ENCODE measurements around the gene OR10A4.
"Not testable (repeated sequence)": the region's sequence is repeated elsewhere in the genome, so short reads cannot be mapped to it uniquely, and the experiment has no call there.

Gene OR10A4

DNA sequence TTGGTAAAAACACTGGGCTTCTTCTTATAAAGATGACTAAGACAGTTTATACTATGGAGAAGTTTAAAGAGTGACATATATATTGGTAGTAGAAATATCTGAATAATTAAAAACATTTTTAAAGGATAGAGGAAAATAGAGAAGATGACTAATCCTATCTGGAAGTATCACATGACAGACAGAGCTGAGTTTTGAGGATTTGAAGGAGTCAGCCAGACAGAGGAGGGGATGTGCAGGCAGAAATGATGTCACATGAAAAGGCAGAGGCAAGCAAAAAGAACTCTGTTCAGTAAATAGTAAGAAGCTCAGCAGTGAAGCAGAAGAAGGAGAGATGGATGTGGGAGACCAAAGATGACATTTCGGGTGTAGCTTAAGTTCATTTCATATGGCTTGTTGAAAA, 12.0 kb upstream of the OR10A4 start:
- Mint-ChIP-seq H3K4me3 (no peak overlapping the region), H3K9me3 (peaks cover 6% of the 10 kb centered on the region), H3K4me1 (no peaks in the 10 kb centered on the region), H3K36me3 (ENCODE audit: insufficient read depth) (no peaks in the 10 kb centered on the region), H3K27me3 (peaks cover 18% of the 10 kb centered on the region), H3K27ac (ENCODE audit: low read depth) (no peak overlapping the region)
- DNase-seq (ENCODE audit: low spot score in 2 of 2) = no peak
- ATAC-seq (replicated peaks; ENCODE audit: extremely low read depth, poor library complexity, severe bottlenecking) = no peak

DNA sequence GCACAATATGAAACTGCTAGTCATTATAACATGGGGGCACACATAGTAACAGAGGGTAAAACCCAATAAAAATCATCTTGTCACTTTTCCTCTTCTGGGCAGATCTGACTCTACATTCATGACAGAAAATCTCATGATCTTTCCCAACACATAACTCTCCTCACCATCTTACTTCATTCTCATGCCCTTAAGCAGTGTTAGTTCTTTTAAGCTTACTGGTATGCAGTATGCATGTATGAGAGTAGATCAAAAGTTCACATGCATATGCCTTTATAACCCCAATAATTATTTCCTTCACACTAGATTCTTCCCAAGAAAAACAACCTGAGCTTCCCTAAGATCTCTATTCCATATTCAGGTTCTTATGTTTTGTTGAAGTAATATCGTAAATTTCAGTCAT, 5.1 kb upstream of the OR10A4 start:
- no peak for ATAC-seq (replicated peaks; ENCODE audit: extremely low read depth, poor library complexity, severe bottlenecking)
- no peak overlapping the region for H3K4me3 Mint-ChIP-seq
- DNase-seq (ENCODE audit: low spot score in 2 of 2) = no peak
- no peaks in the 10 kb centered on the region for H3K36me3 Mint-ChIP-seq (ENCODE audit: insufficient read depth)
- H3K9me3 Mint-ChIP-seq = no peaks in the 10 kb centered on the region
- no peak overlapping the region for H3K27ac Mint-ChIP-seq (ENCODE audit: low read depth)
- H3K27me3 Mint-ChIP-seq = peaks cover 43% of the 10 kb centered on the region
- H3K4me1 Mint-ChIP-seq = no peaks in the 10 kb centered on the region

DNA sequence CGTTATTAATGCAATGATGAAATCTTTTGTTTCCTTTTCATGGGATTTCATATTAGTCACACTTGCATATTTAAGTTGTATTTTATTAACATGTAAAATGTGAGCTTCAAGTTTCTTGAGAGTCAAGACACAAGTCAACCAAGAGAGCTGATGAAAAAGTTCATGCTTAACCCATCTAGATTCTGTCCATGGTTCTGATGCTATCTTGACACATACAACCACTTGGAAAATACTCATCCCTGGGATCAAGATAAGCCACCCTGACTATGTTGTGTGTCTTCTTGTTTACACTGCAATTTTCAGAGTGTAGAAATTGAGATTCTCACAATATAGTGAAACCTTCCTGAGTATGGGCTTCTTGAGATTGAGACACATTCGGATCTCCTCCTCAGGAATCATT, 664 bp upstream of the OR10A4 start:
- Mint-ChIP-seq H3K4me1 (no peaks in the 10 kb centered on the region), H3K4me3 (no peak overlapping the region), H3K36me3 (ENCODE audit: insufficient read depth) (no peaks in the 10 kb centered on the region), H3K27me3 (peaks cover 40% of the 10 kb centered on the region), H3K9me3 (no peaks in the 10 kb centered on the region), H3K27ac (ENCODE audit: low read depth) (no peak overlapping the region)
- no peak for DNase-seq (ENCODE audit: low spot score in 2 of 2)
- ATAC-seq (replicated peaks; ENCODE audit: extremely low read depth, poor library complexity, severe bottlenecking) = no peak

DNA sequence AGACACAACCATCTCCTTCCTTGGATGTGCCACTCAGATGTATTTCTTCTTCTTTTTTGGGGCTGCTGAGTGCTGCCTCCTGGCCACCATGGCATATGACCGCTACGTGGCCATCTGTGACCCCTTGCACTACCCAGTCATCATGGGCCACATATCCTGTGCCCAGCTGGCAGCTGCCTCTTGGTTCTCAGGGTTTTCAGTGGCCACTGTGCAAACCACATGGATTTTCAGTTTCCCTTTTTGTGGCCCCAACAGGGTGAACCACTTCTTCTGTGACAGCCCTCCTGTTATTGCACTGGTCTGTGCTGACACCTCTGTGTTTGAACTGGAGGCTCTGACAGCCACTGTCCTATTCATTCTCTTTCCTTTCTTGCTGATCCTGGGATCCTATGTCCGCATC, 489 bp downstream of the OR10A4 start:
- DNase-seq (ENCODE audit: low spot score in 2 of 2) (no peak), ATAC-seq (replicated peaks; ENCODE audit: extremely low read depth, poor library complexity, severe bottlenecking) (no peak)
- Mint-ChIP-seq H3K4me3 (no peak overlapping the region), H3K27me3 (peaks cover 30% of the 10 kb centered on the region), H3K27ac (ENCODE audit: low read depth) (no peak overlapping the region), H3K9me3 (no peaks in the 10 kb centered on the region), H3K36me3 (ENCODE audit: insufficient read depth) (no peaks in the 10 kb centered on the region), H3K4me1 (no peaks in the 10 kb centered on the region)

DNA sequence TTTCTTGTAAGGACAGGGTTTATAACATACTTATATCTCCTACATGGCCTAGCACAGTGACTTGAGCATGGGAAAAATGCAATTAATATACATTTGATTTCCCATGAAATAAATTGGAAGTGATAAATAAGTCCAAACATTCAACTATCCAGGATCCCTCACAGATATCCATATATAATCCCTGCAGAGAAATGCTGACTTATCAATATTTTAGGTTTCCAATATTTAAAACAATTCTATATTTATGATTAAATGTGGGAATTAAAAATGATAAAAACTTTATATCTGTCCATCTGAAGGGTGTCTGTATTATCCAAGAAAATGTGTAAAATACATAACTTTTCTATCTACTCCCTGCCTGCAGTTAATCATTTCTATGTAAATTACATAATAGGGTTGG, 6.3 kb downstream of the OR10A4 start:
- H3K36me3 Mint-ChIP-seq (ENCODE audit: insufficient read depth) = no peaks in the 10 kb centered on the region
- peaks cover 31% of the 10 kb centered on the region for H3K27me3 Mint-ChIP-seq
- H3K4me1 Mint-ChIP-seq = no peaks in the 10 kb centered on the region
- no peaks in the 10 kb centered on the region for H3K9me3 Mint-ChIP-seq
- DNase-seq (ENCODE audit: low spot score in 2 of 2) = no peak
- no peak overlapping the region for H3K4me3 Mint-ChIP-seq
- H3K27ac Mint-ChIP-seq (ENCODE audit: low read depth) = no peak overlapping the region
- ATAC-seq (replicated peaks; ENCODE audit: extremely low read depth, poor library complexity, severe bottlenecking) = no peak

DNA sequence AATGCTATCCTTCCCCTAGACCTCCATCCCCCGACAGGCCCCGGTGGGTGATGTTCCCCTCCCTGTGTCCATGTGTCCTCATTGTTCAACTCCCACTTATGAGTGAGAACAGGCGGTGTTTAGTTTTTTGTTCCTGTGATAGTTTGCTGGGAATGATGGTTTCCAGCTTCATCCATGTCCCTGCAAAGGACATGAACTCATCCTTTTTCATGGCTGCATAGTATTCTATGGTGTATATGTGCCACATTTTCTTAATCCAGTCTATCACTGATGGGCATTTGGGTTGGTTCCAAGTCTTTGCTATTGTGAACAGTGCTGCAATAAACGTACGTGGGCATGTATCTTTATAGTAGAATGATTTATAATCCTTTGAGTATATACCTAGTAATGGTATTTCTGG, 11.3 kb downstream of the OR10A4 start:
- ATAC-seq (replicated peaks; ENCODE audit: extremely low read depth, poor library complexity, severe bottlenecking); H3K4me3 Mint-ChIP-seq; H3K9me3 Mint-ChIP-seq; H3K36me3 Mint-ChIP-seq (ENCODE audit: insufficient read depth); H3K4me1 Mint-ChIP-seq; H3K27ac Mint-ChIP-seq (ENCODE audit: low read depth); DNase-seq (ENCODE audit: low spot score in 2 of 2): not testable (repeated sequence)
- H3K27me3 Mint-ChIP-seq = peaks cover 49% of the 10 kb centered on the region

DNA sequence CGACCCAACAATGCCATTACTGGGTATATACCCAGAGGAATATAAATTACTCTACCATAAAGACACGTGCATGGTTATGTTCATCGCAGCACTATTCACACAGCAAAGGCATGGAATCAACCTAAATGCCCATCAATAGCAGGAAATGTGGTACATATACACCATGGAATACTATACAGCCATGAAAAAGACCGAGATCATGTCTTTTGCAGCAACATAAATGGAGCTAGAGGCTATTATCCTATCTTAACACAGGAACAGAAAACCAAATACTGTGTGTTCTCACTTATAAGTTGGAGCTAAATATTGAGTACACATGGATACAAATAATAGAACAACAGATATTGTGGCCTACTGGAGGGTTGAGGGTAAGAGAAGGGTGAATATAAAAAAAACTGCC, 12.4 kb downstream of the OR10A4 start:
- ATAC-seq (replicated peaks; ENCODE audit: extremely low read depth, poor library complexity, severe bottlenecking) (no peak), DNase-seq (ENCODE audit: low spot score in 2 of 2) (no peak)
- Mint-ChIP-seq H3K9me3 (no peaks in the 10 kb centered on the region), H3K27ac (ENCODE audit: low read depth) (no peak overlapping the region), H3K4me1 (no peaks in the 10 kb centered on the region), H3K36me3 (ENCODE audit: insufficient read depth) (no peaks in the 10 kb centered on the region), H3K27me3 (peaks cover 45% of the 10 kb centered on the region), H3K4me3 (no peak overlapping the region)

DNA sequence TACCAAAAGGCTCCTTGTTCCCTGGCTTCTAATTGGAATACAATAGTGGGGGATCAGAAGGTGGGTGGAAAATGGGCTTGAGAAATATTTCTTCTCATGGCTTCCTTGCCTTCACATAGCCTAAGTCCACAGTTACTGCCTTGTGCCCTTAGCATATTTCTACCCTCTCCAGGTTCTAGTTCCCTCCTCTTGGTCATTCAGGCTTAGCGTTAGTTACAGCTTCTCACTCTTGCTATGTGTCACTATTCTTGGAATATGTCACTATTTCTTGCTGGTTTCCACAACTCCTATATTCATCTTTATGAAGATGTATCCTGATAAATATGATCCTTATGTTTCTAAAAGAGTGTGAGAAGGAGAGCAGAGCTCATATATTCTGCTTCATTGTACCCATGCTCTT, 13.4 kb downstream of the OR10A4 start:
- no peaks in the 10 kb centered on the region for H3K4me1 Mint-ChIP-seq
- no peaks in the 10 kb centered on the region for H3K36me3 Mint-ChIP-seq (ENCODE audit: insufficient read depth)
- no peaks in the 10 kb centered on the region for H3K9me3 Mint-ChIP-seq
- DNase-seq (ENCODE audit: low spot score in 2 of 2) = no peak
- H3K27me3 Mint-ChIP-seq = peaks cover 35% of the 10 kb centered on the region
- no peak overlapping the region for H3K4me3 Mint-ChIP-seq
- no peak overlapping the region for H3K27ac Mint-ChIP-seq (ENCODE audit: low read depth)
- no peak for ATAC-seq (replicated peaks; ENCODE audit: extremely low read depth, poor library complexity, severe bottlenecking)

DNA sequence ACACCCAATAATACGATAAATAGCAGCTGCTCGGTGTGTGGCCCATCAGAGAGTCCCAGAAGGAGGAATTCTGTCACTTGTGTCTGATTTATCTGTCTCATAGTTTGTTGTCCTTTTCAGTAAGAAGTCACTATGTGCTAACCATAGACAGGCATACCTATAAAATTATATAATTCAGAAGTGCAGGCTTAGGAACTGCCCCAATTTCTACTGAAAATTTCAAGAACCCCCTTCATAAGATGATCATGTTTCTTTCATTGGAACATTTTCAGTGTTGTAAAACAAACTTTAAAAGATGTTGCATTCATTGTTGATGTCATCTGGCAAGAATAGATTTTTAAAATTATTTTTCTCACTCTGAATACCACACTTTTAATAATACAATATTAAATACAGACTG, 16.0 kb downstream of the OR10A4 start, which contains the start of gene OR2D2:
OR2D2 (minus strand) TSS at position 101 of the 400 bp plus-strand sequence; CDS start at position 101, 0 bp downstream.
- Mint-ChIP-seq H3K36me3 (ENCODE audit: insufficient read depth) (no peaks in the 10 kb centered on the region), H3K27ac (ENCODE audit: low read depth) (no peak within 1 kb of the TSS), H3K27me3 (peaks cover 34% of the 10 kb centered on the region), H3K4me1 (no peaks in the 10 kb centered on the region), H3K9me3 (no peaks in the 10 kb centered on the region), H3K4me3 (no peak within 1 kb of the TSS)
- no peak for ATAC-seq (replicated peaks; ENCODE audit: extremely low read depth, poor library complexity, severe bottlenecking)
- DNase-seq (ENCODE audit: low spot score in 2 of 2) = no peak

DNA sequence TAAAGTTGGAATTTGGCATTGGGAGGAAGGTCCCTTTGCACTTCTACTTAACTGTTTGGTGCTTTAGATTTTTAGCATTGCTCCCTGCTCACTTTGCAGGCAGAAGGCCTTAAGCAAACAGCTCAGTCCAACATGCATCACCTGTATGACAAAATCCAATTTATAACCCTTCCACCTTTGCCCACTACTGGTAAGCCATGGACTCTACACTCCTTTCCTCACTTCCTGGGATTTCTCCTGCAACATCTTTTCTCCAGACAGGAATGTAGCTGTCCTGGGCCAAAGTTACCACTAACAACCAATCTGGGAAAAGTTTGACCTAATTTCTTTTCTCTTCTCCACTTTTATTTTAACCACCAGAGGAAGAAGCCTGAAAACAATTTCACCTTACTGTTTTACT, 17.7 kb downstream of the OR10A4 start:
- H3K27ac Mint-ChIP-seq (ENCODE audit: low read depth) = no peak overlapping the region
- DNase-seq (ENCODE audit: low spot score in 2 of 2) (no peak), ATAC-seq (replicated peaks; ENCODE audit: extremely low read depth, poor library complexity, severe bottlenecking) (no peak)
- H3K27me3 Mint-ChIP-seq = peaks cover 46% of the 10 kb centered on the region
- no peak overlapping the region for H3K4me3 Mint-ChIP-seq
- no peaks in the 10 kb centered on the region for H3K4me1 Mint-ChIP-seq
- H3K36me3 Mint-ChIP-seq (ENCODE audit: insufficient read depth) = no peaks in the 10 kb centered on the region
- no peaks in the 10 kb centered on the region for H3K9me3 Mint-ChIP-seq

DNA sequence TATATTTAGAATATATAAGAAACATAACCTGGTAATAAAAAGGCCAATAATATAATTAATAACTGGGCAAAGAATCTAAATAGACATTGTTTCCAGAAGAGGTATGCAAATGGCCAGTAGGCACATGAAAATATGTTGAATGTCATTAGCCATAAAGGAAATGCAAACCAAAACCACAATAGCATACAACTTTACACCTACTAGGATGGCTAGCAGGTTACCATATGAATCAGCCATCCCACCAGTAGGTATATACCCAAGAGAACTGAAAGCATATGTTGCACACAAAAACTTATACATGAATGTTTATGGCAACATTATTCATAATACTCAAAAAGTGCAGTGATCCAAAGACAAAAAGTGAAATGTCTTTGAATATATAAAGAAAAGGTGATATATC, 18.6 kb downstream of the OR10A4 start:
- Mint-ChIP-seq H3K27me3 (peaks cover 47% of the 10 kb centered on the region), H3K4me1 (no peaks in the 10 kb centered on the region), H3K36me3 (ENCODE audit: insufficient read depth) (no peaks in the 10 kb centered on the region), H3K4me3 (no peak overlapping the region), H3K27ac (ENCODE audit: low read depth) (no peak overlapping the region), H3K9me3 (no peaks in the 10 kb centered on the region)
- DNase-seq (ENCODE audit: low spot score in 2 of 2) (no peak), ATAC-seq (replicated peaks; ENCODE audit: extremely low read depth, poor library complexity, severe bottlenecking) (no peak)

DNA sequence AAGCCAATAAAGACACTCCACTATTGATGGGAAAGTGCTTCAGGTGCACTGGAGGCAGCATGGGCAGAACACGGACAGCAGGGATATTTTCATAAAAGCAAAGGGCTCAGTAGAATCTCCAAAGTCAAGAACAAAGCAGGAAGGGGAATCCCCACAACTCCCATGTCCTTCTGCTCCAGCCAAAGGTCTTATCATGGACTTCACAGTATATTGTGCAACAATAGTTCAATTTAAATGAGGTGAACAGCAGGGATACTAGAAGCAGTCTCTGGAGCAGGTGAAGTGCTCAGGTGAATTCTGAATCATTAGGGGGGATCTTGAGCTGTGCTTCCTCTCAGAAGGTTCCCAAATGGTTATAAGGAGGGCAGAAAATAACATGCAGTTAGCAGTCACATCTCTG, 22.5 kb downstream of the OR10A4 start:
- Mint-ChIP-seq H3K27me3 (peaks cover 23% of the 10 kb centered on the region), H3K4me3 (no peak overlapping the region), H3K36me3 (ENCODE audit: insufficient read depth) (no peaks in the 10 kb centered on the region), H3K4me1 (no peaks in the 10 kb centered on the region), H3K9me3 (no peaks in the 10 kb centered on the region), H3K27ac (ENCODE audit: low read depth) (no peak overlapping the region)
- no peak for DNase-seq (ENCODE audit: low spot score in 2 of 2)
- ATAC-seq (replicated peaks; ENCODE audit: extremely low read depth, poor library complexity, severe bottlenecking) = no peak

DNA sequence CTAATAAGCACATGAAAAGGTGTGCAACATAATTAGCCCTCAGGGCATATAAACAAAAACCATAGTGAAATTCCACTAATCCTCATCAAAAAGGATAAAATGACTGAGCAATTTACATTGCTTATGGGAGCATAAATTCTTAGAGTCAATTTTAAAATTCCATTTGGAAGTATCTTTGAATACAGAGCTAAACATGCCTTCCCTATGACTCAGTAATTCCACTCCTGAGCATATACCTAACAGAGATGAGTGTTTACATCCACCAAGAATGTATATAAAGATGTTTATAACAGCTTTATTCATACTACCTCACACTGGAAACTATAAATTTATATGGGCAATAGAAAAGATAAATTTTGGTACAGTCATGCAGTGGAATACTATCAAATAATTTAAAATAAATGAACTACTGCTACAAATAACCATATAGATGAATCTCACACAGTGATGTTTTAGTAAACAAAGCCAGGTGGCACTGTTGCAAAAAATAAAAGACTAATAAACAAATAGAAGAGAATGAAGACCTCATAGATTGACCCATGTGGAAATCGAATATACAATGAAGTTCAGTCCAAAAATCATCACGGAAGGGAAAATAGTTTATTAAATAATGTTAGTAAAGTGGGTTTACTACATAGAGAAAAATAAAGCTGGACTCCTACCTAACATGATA, 24.0 kb downstream of the OR10A4 start:
- H3K27ac Mint-ChIP-seq (ENCODE audit: low read depth) = no peak overlapping the region

More for the DNA sequence above, 24.0 kb downstream of the OR10A4 start:
- Mint-ChIP-seq H3K4me1 (no peaks in the 10 kb centered on the region), H3K9me3 (no peaks in the 10 kb centered on the region), H3K36me3 (ENCODE audit: insufficient read depth) (no peaks in the 10 kb centered on the region), H3K4me3 (no peak overlapping the region), H3K27me3 (peaks cover 25% of the 10 kb centered on the region)
- ATAC-seq (replicated peaks; ENCODE audit: extremely low read depth, poor library complexity, severe bottlenecking) (no peak), DNase-seq (ENCODE audit: low spot score in 2 of 2) (no peak)

All from central memory CD8-positive, alpha-beta T cell (primary cell).